ENCODE measurements around the gene PEA15. TPM values are rescaled to one million over a fixed set of nuclear protein-coding genes. Genes with fewer than 3 reads are reported as not detected.

Gene PEA15
- total RNA-seq, 1 experiment from 2014 or later = 57.5 TPM

GRCh38 chr1:160178731-160179130 lies 26.5 kb upstream of the PEA15 start:
- DNase-seq (ENCODE audit: extremely low read depth, low read depth) = no peak

- no peak for DNase-seq (ENCODE audit: extremely low read depth, low read depth)
Measured at GRCh38 chr1:160179336-160179735, 25.8 kb upstream of the PEA15 start.

GRCh38 chr1:160186246-160186645 lies 18.9 kb upstream of the PEA15 start:
- DNase-seq (ENCODE audit: extremely low read depth, low read depth) = no peak

GRCh38 chr1:160186729-160187128 lies 18.5 kb upstream of the PEA15 start:
- no peak for DNase-seq (ENCODE audit: extremely low read depth, low read depth)

GRCh38 chr1:160187407-160187806 lies 17.8 kb upstream of the PEA15 start:
- DNase-seq (ENCODE audit: extremely low read depth, low read depth) = no peak

GRCh38 chr1:160188341-160188740 lies 16.8 kb upstream of the PEA15 start:
- no peak for DNase-seq (ENCODE audit: extremely low read depth, low read depth)

- no peak for DNase-seq (ENCODE audit: extremely low read depth, low read depth)
Measured at GRCh38 chr1:160189649-160190625, 15.2 kb upstream of the PEA15 start, which contains the start of gene CASQ1. Gene CASQ1 (plus strand): TSS chr1:160190575. CDS start chr1:160190752, 177 bp downstream.

GRCh38 chr1:160191756-160192155 lies 13.4 kb upstream of the PEA15 start:
- no peak for DNase-seq (ENCODE audit: extremely low read depth, low read depth)

GRCh38 chr1:160192234-160192633 lies 12.9 kb upstream of the PEA15 start:
- no peak for DNase-seq (ENCODE audit: extremely low read depth, low read depth)

- DNase-seq (ENCODE audit: extremely low read depth, low read depth) = peak; percentile 89
Measured at GRCh38 chr1:160193091-160193819, 11.9 kb upstream of the PEA15 start.

GRCh38 chr1:160193832-160194736 lies 11.1 kb upstream of the PEA15 start:
- DNase-seq (ENCODE audit: extremely low read depth, low read depth) = no peak

- DNase-seq (ENCODE audit: extremely low read depth, low read depth) = no peak
Measured at GRCh38 chr1:160194737-160195059, 10.5 kb upstream of the PEA15 start.

- no peak for DNase-seq (ENCODE audit: extremely low read depth, low read depth)
Measured at GRCh38 chr1:160196143-160196542, 9.0 kb upstream of the PEA15 start.

GRCh38 chr1:160197231-160197630 lies 8.0 kb upstream of the PEA15 start:
- no peak for DNase-seq (ENCODE audit: extremely low read depth, low read depth)

GRCh38 chr1:160200786-160201185 lies 4.4 kb upstream of the PEA15 start:
- no peak for DNase-seq (ENCODE audit: extremely low read depth, low read depth)

- DNase-seq (ENCODE audit: extremely low read depth, low read depth) = no peak
Measured at GRCh38 chr1:160204526-160205241, 500 bp upstream of the PEA15 start.

GRCh38 chr1:160206036-160206389 lies 829 bp downstream of the PEA15 start:
- peak; percentile 25 for DNase-seq (ENCODE audit: extremely low read depth, low read depth)

- no peak for DNase-seq (ENCODE audit: extremely low read depth, low read depth)
Measured at GRCh38 chr1:160206421-160207117, 1.4 kb downstream of the PEA15 start.

- DNase-seq (ENCODE audit: extremely low read depth, low read depth) = no peak
Measured at GRCh38 chr1:160207118-160207650, 2.0 kb downstream of the PEA15 start.
